ENCODE results near the gene SPATA7. TPM values are rescaled to one million over a fixed set of nuclear protein-coding genes. Genes with fewer than 3 reads are reported as not detected.

Gene SPATA7, protein sequence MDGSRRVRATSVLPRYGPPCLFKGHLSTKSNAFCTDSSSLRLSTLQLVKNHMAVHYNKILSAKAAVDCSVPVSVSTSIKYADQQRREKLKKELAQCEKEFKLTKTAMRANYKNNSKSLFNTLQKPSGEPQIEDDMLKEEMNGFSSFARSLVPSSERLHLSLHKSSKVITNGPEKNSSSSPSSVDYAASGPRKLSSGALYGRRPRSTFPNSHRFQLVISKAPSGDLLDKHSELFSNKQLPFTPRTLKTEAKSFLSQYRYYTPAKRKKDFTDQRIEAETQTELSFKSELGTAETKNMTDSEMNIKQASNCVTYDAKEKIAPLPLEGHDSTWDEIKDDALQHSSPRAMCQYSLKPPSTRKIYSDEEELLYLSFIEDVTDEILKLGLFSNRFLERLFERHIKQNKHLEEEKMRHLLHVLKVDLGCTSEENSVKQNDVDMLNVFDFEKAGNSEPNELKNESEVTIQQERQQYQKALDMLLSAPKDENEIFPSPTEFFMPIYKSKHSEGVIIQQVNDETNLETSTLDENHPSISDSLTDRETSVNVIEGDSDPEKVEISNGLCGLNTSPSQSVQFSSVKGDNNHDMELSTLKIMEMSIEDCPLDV
- total RNA-seq, result 10 to 100 TPM in 1 of 3 donors, 1 to 10 TPM in 2; 6.7 to 15.9 (median 7.1) TPM
- long read RNA-seq, donor 1, partial matches to known transcripts, result 2 of 5 reads
- long read RNA-seq, donor 1, other reads (novel, unspliced or antisense), result 0 of 5 reads
- long read RNA-seq, donor 2, partial matches to known transcripts, result 0 of 1 reads
- long read RNA-seq, donor 2, other reads (novel, unspliced or antisense), result 0 of 1 reads

DNA sequence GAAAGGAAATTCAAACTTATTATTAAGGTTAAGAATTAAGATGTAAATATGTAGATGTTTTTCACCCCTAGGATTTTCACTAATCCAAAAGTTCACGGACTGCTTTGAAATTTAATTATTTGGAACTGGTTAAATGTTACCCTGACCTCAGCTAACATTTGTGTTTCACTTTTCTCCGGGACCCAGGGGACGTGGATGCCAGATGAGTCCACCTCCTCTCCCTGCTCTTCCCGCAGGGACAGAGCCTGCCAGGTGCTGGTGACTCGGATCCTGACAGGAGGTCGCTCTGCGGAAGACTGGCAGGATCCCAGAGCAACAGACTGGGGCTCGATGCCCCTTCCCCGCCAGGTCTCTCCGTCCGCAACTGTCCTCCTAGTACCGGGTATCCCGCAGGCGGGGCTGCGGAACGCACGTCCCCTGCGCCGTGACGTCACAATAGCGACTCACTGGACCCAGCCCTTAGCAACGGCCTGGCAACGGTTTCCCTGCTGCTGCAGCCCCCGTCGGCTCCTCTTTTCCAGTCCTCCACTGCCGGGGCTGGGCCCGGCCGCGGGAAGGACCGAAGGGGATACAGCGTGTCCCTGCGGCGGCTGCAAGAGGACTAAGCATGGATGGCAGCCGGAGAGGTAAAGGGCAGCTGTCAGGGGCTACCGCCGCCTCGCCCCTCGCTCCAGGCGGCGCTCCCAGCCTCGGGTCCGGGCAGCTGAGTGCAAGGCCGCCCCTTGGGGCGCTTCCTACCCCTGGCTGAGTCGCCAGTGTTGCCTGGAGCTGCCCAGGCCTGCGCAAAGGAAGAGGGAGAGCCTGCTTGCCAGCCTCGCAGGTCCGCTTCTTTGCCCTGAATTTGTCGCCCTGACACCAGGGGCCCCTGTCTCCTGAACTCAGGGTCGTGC lies at the start of gene SPATA7:
Gene SPATA7, plus strand, starts transcription at position 446 of the 890 bp plus-strand sequence. Its CDS starts 162 bp downstream, at position 608.
- no peaks in the 10 kb centered on the region for H3K4me1 ChIP-seq (ENCODE audit: low read depth)
- intact Hi-C loops (cut with DNase I, micrococcal nuclease), result loop anchor here in 1 of 2 donors (10.0 kb wide), 1 partner anchor 201 kb away; no protein-coding TSS in a partner anchor
- TF ChIP-seq, protein P1, sequence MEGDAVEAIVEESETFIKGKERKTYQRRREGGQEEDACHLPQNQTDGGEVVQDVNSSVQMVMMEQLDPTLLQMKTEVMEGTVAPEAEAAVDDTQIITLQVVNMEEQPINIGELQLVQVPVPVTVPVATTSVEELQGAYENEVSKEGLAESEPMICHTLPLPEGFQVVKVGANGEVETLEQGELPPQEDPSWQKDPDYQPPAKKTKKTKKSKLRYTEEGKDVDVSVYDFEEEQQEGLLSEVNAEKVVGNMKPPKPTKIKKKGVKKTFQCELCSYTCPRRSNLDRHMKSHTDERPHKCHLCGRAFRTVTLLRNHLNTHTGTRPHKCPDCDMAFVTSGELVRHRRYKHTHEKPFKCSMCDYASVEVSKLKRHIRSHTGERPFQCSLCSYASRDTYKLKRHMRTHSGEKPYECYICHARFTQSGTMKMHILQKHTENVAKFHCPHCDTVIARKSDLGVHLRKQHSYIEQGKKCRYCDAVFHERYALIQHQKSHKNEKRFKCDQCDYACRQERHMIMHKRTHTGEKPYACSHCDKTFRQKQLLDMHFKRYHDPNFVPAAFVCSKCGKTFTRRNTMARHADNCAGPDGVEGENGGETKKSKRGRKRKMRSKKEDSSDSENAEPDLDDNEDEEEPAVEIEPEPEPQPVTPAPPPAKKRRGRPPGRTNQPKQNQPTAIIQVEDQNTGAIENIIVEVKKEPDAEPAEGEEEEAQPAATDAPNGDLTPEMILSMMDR (IDR thresholded peaks at IDR 0.05), result no peak
- ATAC-seq (peak; percentile 100), DNase-seq (peak; percentile 92 to 95 (median 95))
- H3K9me3 ChIP-seq, result no peaks in the 10 kb centered on the region
- H3K4me3 ChIP-seq, result peak within 1 kb of the TSS; percentile 55
- H3K36me3 ChIP-seq (ENCODE audit: low read depth), result no peaks in the 10 kb centered on the region

DNA sequence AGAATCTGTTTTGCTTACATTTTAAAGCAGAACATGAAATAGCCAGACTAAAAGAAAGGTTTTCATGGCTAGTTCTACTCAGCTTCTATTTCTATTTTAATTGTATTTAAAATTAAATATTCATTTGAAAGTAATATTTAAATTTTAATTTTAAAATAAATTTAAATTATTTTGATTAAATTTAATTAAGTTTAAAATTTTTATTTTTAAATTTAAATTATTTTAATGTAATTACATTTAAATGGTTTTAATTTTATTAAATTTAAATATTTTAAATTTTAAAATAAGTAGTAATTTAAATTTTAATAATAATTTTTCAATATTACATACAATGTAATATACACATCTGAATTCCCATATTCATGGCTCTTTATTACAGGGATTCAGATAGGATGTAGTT lies 45.1 kb upstream of the SPATA7 start:
- Histone ChIP-seq H3K4me3 (no peak overlapping the region), H3K4me1 (ENCODE audit: low read depth) (no peaks in the 10 kb centered on the region), H3K9me3 (no peaks in the 10 kb centered on the region), H3K36me3 (ENCODE audit: low read depth) (no peaks in the 10 kb centered on the region)
- TF ChIP-seq, protein P1 (IDR thresholded peaks at IDR 0.05), result no peak
- ATAC-seq (no peak), DNase-seq (no peak)
- intact Hi-C loops (cut with DNase I, micrococcal nuclease), result no loop called here

DNA sequence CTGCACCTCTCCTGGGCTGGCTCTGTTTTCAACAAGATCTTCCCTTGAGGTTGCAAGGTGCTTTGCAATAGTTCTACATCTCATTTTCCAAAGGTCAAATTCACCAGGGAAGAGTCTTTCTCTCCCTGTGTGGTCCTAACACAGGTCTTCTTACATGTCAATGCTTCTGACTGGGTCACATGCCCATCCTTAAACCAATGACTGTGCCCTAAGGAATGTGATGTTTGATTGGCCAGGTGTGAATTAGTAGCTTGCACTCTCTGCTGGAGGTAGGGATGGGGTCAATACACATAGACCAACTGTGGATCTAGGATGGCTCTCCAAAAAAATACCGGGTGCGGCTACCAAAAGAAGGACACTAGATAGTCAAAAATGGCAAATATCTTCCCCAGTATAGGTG lies 42.5 kb upstream of the SPATA7 start:
- no peaks in the 10 kb centered on the region for H3K4me1 ChIP-seq (ENCODE audit: low read depth)
- DNase-seq, result no peak
- TF ChIP-seq, protein P1 (IDR thresholded peaks at IDR 0.05), result no peak
- H3K4me3 ChIP-seq, result no peak overlapping the region
- H3K36me3 ChIP-seq (ENCODE audit: low read depth), result no peaks in the 10 kb centered on the region
- intact Hi-C loops (cut with DNase I, micrococcal nuclease), result no loop called here
- H3K9me3 ChIP-seq, result no peaks in the 10 kb centered on the region
- no peak for ATAC-seq

DNA sequence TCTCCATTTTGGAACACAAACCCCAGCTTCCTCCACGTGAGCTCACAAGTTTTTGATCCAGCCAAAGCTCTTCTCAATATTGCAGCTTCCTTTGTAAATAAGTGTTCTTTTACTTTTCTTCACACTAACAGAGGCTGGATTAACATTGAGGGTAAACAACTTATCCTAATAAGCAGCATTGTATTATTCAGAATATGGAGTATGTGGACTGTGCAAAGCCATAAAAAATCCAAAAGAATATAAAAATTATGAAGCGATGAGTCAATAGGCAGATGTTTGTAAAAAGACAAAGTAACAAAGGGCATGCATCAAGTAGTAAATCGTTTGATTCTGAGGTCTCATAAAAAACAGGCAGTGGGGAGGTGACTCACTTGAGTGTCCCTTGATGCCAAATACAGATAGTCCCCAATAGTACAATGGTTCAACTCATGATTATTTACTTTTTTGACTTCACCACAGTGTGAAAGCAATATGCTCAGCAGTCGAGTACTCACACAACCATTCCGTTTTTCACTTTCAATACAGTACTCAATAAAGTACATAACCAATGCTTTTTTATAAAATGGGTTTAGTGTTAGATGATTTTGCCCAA lies 39.3 kb upstream of the SPATA7 start:
- no peaks in the 10 kb centered on the region for H3K9me3 ChIP-seq
- H3K36me3 ChIP-seq (ENCODE audit: low read depth), result no peaks in the 10 kb centered on the region
- no peak overlapping the region for H3K4me3 ChIP-seq
- intact Hi-C loops (cut with DNase I, micrococcal nuclease), result no loop called here
- H3K4me1 ChIP-seq (ENCODE audit: low read depth), result no peaks in the 10 kb centered on the region
- DNase-seq (no peak), ATAC-seq (peak; percentile 72)
- TF ChIP-seq, protein P1 (IDR thresholded peaks at IDR 0.05), result no peak

DNA sequence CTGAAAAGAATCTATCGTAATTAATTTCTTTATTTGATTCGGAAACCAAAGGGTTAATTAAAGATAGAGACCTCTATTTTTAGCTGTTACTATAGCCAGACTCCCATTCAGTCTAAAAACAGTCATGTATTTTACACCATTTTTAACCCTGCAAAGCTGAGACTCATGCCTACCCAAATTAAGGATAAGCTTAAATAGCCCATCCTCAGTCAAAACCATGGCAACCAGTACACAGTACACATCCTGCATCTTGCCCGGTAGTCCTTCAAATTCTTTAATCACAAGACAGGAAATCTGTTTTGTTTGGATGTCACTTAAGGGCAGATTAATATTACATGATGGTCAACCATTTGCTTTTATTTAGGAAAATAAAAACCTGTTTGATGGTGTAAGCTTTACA lies 36.9 kb upstream of the SPATA7 start:
- intact Hi-C loops (cut with DNase I, micrococcal nuclease), result no loop called here
- Histone ChIP-seq H3K36me3 (ENCODE audit: low read depth) (no peaks in the 10 kb centered on the region), H3K4me1 (ENCODE audit: low read depth) (no peaks in the 10 kb centered on the region), H3K4me3 (no peak overlapping the region), H3K9me3 (no peaks in the 10 kb centered on the region)
- DNase-seq (no peak), ATAC-seq (no peak)
- TF ChIP-seq, protein P1 (IDR thresholded peaks at IDR 0.05), result no peak
